NCI-H526 (cell line): Measurements from ENCODE around the gene RSPRY1.

Experiments used
- DNase-seq, 2 experiments: peaks; one replicate each; lab custom pipeline; 2025; lab: John Stamatoyannopoulos, UW

Gene RSPRY1

DNA sequence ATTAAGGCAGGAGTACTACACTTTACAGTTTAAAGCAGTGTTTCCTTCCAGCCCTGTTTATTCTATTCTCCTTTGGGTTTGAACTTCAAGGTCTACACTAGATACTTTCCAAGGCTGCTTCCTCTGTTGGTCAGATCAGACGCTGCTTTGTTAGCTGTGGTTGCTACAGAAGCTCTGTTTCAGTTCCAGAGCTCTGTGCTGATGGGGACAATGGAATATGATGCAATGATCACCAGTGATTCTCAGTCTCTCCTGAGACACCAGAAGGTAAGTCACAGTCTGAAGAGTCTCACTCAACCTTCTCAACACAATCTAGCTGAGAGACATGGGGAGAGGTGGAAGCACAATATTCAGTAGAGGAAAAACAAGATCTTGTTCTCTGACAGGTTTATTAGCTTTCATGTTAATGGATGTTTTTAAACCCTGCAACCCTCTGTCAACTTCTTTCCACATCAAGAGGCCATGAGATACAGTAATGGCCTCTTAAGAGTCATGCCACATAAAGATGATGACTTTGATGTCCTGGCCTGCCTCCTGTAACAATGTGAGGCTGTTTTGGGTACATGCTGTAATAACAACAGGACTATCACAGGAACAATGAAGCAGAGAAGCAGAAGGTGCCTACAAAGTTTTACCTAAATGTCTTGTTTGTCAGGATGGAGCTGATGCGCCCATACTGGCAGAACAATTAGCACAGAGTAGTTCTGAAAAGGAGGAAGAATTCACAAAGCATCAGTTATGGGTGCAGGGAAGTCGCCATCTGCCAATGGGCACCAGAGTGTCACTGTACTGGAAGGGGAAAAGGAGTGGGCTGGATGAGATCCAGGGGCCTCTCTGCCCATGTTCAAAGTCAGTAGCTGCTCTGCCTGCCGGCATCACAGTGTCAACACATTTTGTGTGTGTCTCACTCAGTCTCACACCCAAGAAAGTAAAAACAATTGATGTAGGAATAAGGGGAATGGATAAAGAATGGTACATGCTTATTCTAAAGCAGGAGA is 33.7 kb upstream of the RSPRY1 start:
- DNase-seq: no peak

DNA sequence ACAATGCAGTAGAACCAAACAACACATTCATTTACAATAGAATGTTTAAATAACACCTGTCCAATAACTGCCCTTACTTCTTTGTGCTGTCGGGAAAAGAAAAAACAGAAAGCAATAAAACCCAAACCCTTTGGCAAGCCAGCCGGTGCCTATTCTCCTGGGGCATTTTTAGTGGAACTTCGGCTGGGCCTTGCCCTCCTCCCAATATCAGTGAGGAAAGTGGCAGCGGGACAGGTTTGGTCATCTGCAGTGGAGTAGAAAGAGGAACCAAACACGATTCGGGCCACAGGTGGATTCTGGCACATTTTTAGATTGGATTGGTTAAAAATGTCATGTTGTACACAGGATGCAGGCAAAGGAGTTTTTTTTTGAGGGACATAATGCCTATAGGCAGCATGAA is 32.3 kb upstream of the RSPRY1 start:
- DNase-seq: no peak

DNA sequence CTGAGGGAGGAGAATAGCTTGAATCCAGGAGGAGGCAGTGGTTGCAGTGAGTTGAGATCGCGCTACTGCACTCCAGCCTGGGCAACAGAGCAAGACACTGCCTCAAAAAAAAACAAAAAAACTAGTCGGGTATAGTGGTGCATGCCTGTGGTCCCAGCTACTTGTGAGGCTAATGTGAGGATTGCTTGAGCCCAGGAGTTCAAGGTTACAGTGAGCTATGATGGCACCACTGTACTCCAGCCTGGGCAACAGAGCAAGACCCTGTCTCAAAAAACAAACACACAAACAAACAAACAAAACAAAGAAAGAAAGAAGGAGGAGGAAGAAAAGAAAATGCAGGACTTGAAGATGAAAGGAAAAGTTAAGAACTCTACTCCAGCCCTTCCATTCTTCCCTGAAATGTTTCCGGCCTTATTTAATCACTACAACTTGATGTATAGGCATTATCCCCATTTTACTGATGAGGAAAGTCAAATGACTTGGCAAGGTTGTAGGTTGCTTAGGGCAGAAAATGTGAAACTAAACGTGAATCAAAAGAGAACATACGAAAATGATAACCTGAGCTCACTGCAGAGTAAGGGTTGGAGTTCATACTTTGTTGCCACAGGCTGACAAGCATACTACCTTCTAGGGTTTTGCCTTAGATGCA is 30.3 kb upstream of the RSPRY1 start:
- DNase-seq: no peak

DNA sequence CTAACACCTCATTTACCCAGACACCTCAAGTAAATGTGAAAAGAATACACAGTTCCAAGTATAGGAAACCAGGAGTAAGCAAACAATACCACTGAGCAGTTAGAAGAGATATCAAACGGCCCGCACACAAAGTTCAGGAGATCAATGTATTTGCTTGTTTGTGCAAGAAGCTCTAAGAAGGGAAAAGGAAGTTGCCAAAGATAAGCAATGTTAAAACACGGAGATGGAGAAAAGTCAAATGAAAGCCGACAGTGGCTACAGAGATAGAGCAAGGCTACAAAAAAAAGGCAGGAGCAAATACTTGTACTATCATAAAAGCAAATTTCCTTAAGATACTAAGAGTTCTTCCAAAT is 29.8 kb upstream of the RSPRY1 start:
- no peak for DNase-seq

DNA sequence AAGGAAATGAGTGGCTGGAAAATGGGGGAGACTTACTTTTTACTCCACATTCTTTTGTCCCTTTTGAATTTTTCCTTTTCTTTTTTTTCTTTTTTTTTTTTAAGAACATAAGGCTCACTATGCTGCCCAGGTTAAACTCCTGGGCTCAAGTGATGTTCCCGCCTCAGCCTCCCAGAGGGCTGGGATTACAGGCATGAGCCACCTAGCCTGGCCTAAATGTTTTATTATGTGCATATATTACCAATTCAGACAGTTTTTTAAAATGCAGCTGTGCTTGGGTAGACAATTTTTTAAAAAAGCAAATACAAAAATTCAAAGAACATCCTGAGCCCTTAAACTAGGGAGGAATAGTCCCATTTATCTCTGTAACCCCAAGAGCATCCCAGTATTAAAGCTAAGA is 28.6 kb upstream of the RSPRY1 start:
- DNase-seq: no peak

DNA sequence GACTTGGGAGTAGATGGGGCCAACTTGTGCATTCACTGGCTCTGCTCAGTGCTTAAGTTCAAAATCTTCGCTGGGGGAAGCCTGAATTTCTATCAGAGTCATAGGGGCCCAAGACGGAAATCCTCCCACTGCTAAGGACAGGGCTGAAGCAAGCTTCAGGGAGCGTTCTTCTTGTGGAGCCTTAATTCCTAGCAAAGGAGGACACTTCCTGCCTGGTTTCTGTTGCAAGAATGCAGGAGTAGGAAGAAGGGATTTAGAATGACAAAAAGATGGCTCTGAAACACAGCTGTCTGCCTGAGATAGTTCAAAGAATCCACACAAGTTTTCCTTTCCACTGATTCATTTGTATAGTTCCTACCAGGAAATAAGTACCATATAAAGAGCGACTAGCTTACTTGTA is 26.7 kb upstream of the RSPRY1 start:
- no peak for DNase-seq

DNA sequence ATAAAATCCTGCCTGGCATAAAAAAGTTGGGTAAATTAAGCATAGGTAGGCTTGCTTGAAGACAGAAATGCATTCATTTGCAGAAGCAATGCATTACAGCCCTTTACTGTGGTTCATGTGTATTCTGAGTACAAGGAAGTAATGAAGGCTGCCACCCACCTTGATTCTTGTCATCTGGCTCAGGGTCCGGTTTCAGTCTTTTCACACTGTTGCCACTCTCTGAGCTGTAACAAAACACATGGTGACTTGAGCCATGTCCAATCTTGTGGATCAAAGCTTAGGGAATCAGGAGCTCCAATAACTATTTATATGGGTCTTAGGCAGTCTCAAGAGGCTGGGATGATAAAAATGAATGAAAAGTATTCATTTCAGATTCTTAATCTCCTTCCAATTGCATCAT is 22.3 kb upstream of the RSPRY1 start:
- no peak for DNase-seq

DNA sequence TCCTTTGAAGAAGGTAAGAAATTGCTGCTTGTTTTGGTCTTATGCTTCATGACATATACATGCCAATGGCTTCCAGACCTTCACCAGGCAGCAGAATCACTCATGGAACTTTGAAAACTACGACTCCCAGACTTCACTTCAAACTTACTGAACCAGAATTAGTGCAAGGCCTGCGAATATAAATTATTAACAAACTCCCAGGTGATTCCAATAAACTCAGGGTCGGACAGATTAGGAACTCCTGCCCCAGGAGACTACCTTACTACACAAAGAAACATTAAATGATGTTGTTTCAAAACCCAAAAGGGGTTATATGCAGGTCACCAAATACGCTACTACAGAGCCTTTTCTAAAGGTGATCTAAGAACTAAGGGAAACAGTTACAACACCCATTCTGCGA is 20.6 kb upstream of the RSPRY1 start:
- DNase-seq: no peak

DNA sequence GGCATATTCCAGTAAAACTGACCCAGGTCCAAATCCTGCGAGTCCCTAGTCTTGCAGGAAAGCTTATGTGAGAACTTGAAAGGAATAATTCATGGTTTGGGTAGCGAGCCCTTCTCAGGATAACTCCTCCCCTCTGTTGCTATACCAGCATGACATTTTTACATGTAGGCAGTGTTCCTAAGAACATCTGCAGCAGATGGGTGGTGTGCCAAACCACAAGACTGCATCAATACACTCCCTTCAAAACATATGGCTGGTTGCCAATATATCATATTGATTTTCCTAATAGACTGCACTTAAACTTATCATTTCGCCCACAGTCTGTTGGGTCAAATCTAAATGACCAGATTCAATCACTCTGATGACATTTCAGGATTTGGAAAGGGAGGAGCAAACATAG is 20.2 kb upstream of the RSPRY1 start:
- no peak for DNase-seq

DNA sequence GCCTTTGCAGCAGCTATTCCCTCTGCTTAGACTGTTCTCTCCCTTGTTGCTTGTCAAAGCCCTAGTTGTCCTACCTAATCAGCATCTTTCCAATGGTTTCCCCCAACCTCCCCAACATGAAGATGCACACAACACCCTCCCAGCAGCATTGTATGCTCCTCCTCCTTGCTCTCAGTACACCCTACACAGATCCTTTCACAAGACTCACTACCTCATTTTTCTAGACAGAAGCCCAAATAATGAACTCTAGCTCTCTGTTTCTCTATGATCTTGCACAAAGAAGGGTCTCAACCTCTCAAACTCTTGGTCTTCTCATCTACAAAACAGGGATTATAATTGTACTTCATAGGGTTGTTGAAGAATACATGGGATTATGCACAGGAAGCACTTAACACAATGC is 19.7 kb upstream of the RSPRY1 start:
- no peak for DNase-seq

DNA sequence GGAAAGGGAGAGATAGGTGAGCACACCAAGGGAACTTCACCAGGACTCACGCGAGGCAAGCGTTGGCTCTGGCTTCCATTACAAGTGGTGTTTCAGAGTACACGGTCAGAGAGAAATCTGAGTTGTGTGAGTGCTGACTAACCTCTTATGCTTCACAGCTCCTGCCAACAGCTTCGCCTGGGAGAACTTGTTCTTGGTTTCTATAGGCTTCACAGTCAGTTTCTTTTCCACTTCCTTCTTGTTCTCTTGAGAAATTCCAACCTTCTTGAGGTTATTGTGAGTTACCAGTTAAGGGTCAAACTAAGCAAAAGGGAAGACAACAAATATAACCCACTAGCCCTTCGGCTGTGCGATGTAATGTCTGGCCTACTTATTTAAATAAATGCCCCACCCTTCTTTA is 19.2 kb upstream of the RSPRY1 start:
- no peak for DNase-seq

DNA sequence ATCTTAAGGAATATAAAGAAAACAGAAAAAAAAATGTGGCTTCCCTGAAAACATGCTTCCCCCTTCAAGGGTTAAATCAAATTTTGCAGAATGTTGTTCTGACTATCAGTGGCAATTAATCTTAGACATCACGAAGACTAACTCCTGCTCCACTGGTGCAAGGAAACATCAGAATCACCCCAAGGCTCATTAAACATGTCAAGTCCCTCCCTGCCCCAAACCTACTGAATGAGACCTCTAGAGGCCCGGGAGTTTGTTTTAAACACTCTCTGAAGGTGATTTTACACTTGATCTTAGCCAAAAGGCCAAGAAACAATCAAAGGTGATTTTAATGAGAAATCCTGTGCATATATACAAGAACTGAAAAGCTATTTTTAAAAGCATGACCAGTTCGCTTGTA is 18.6 kb upstream of the RSPRY1 start:
- DNase-seq: no peak

DNA sequence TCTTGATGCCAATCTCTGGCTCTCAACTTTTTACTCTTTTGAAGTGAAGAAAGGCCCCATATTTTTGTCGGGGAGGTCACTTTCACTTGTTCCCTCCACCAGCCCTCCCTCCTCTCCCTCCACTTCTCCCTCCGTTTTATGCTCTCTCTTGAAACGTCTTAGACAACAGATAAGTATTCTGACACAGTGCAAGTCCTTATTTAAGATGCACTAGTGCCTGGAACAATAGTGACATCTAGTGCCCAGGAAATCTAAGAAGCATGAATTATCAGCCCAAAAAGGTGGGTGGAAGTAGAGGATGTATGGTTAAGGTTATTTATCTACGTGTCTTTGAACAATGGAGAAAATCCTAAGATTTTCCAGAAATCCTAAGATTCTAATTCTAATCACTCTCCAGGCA is 18.2 kb upstream of the RSPRY1 start:
- DNase-seq: peak; percentile 12 to 28

DNA sequence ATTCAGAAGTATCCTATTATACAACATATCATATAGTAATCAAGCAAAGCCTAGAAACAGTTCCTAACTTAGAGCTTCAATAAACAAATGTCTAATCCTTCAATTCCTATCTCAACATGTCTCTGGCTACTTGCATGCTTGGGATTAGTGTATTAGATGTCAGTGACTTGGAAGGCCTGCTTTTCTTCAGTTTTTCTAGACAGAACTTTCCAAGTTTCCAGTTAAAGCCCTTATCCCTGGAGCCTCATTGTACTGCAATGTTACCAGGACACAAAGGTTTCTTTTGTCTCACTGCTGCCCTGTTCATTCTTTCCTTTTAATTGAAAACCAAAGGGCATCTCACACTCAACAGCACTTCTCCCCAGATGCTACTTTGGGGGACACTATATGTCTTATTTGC is 16.8 kb upstream of the RSPRY1 start:
- DNase-seq: no peak

DNA sequence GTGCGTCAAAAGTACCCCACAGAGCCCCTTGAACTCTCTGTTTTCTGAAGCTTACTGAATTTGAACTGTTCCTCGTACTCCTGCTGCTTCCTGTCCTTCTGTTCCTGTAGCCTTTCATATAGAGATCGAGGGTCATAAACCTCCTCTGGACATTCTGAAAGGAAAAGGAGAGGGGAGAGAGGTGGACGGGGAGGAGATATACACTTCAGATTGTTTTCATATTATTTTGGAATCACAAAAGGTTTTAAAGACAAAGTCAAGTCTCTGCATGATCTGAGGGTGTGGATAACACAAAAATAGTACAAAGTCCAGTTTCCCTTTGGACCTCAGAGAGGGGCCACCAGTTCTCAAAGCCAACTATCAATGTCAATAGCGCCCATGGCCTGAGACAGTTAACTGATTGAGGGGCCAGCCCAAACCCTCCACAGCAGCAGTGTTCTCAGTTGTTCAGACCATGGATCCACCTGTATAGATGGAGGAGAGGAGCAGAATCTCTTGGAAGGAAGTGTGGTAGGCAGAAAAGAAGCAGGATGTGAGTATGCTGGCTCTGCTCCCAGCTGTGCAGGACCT is 13.3 kb upstream of the RSPRY1 start:
- no peak for DNase-seq

DNA sequence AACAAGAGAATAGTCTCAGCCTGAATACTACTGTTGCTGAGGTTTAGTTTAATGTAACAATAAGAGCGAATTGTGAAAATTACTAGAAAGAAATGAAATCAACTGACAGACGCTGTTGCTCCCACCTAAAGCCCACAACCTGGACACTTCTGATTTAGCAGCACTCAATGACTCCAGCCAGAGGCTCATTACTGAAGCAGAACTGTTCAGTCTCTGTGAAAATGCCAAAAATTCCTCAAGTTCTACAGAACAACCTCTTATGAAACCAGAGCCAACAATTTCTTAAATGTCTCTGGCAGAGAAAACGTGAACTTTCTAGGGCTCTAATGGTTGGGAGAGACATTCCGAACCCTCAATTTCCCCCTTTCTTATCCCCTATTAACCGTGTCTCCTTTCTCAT is 10.2 kb upstream of the RSPRY1 start:
- DNase-seq: no peak

DNA sequence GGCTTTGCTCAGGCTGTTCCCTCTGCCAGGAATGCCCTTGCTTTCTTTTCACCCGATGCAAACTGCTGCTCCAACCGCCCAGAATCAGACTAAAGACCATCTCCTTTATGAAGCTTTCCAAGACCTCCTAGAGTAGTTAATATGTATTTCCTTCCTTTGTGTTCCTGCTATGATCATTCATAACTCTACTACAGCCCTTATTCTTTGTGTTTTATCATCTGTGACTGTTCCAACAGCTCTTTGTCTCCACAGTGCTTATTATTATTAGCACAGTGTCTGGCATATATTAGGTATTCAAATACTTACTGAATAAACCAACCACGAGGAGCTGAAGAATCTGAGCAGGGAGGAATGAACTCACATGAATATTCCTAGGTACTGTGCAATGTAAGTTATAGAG is 7.9 kb upstream of the RSPRY1 start:
- DNase-seq: peak; percentile 81 to 90

DNA sequence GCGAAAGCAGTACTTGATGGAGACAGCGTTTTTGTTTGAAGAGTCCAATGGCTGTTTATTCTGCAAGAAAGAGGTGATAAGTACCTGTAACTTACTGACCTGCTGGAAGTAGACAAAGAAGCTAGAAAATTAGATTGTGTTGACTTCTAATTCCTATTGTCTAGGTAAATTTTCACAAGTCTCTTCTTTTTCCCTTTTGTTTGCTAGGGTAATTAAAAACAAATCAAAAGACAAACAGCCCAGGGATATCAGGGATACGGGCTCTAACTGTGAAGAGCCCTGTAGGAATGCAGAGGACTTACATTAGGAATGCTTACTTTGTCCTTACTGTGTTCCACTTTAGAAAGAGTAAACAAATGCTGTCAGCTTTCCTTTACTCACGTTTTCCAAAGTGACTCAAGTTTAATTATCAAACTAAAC is 7.3 kb upstream of the RSPRY1 start:
- peak; percentile 33 to 48 for DNase-seq

DNA sequence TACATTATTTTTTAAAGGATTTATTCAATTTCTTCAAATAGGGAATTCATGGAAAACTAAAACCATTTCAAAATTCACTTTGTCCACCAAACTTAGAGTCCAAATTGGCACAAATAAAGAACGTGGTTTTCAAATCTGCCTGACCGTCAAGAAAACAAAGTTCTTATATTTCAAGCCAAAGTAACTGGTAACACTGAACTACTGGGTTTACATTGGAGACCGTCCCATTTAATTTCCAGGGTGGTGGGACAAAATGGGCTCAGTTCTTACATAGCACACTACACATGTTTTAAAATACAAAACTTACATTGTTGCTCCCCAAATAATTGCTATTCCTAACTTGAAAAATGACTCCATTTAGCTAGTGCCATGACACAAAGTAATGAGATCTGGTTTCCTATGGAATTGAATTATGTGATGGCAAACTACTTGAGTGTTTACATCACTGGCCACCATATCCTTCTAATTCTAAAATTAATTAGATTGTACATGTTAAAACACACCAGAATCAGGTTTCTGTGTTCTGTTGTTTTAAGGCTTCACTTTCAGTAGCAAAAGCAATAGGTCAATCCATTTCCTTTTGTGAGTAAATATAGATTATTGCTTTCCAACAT is 6.8 kb upstream of the RSPRY1 start:
- no peak for DNase-seq

DNA sequence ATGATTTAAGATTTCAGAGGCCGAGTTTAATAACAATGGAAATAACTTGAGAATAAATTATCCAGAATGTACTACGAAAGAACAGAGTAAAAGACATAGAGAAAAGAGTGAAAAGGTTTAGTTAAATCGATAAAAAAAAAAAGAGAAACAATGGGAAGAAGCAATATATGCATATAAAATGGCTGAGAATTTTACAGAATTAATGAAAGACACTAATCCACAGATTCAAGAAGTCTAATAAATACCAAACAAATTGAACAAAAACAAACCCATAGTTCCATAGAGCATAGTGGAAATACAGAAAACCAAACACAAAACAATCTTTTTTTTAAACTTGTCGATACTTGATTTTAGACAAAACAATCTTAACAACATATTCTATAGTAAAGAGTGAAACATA is 2.0 kb upstream of the RSPRY1 start:
- DNase-seq: no peak

DNA sequence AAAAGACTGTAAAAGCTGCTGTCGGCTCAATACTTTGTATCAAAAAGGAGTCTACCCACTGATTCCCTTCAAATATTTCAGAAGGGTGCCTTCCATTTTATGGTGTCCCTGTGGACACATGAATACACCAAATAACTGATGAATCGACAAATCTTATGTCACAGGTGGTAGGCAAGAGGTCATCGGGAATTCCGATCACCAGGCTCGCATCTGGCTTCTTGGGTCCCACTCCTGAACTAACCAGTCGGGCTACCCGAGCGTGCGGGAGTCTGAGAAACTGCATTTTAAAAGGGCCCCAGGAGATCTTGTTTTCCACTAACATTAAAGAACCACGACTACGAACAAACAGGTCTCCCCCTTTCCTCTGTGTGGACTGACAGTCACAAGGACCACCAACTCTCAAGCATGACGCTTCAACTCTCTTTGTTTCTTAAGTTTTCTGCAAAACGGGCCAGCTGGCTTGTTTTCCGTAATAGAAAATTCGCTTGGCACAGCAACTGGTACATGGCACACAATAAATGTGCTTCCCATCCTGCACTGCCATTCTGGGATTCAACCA is 1.2 kb upstream of the RSPRY1 start:
- no peak for DNase-seq

DNA sequence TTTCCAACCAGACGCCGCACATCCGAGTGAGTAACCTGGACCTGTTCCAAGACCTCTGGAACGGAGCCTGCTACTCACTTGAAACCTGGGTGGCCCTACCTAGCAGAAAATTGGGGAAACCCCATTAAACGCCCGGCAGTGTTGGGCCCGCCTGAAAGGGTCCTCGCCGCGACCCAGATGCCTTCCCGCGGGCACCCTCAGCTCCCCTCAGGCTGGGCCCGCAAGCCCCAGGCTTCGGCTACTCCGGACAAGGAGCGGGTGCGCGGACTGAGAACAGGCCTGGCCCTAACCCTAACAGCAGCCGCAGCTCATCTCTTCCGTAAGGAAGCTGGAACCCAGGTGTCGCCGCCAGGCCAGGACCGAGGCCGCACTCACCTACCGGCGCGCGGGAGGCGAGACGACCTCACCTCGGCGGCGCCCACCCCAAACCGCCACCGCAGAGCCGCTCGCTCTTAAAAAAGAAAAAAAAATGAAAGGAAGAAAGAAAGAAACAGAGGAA is 634 bp upstream of the RSPRY1 start:
- DNase-seq: peak; percentile 46 to 59
